ENCODE results near the gene RBM38. TPM values are rescaled to one million over a fixed set of nuclear protein-coding genes. Genes with fewer than 3 reads are reported as not detected.

RBM38 gene
- total RNA-seq, 1 donor from 2014 or later, result 33.4 TPM

DNA sequence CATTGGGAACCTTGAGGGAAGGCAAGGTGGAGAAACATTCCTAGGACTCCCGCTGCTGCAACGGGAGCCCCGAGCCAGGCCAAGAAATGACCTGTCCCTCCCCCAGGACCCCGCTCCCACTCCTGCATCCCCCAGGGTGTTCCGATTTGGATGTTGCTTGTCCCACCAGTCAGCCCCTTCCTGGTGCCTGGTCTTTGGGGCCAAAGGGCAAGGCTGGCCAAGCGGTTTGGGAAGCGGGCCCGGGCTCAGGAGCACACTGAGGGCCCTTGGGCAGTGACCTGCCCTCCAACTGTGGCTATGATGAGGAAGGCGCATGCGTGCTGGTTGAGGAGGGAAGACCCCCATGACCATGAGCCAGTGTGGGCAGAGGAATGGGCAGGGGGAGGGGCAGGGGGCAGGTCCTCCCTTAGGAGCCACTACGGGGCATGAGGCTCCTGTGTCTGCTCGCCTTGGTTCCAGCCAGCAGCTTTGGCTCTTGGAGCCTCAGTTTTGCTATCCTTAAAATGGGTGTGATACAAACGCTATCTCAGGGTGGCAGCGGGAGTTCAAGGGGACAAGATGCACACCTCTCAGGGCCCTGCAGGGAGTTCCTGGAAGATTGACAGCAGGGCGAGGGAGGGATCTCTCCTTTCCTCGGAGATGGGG, 50.4 kb downstream of the RBM38 start:
- no peak for DNase-seq (ENCODE audit: low read depth, low spot score)
- H3K27ac Mint-ChIP-seq (ENCODE audit: unreplicated experiment), result no peak overlapping the region
- TF ChIP-seq, protein P1, sequence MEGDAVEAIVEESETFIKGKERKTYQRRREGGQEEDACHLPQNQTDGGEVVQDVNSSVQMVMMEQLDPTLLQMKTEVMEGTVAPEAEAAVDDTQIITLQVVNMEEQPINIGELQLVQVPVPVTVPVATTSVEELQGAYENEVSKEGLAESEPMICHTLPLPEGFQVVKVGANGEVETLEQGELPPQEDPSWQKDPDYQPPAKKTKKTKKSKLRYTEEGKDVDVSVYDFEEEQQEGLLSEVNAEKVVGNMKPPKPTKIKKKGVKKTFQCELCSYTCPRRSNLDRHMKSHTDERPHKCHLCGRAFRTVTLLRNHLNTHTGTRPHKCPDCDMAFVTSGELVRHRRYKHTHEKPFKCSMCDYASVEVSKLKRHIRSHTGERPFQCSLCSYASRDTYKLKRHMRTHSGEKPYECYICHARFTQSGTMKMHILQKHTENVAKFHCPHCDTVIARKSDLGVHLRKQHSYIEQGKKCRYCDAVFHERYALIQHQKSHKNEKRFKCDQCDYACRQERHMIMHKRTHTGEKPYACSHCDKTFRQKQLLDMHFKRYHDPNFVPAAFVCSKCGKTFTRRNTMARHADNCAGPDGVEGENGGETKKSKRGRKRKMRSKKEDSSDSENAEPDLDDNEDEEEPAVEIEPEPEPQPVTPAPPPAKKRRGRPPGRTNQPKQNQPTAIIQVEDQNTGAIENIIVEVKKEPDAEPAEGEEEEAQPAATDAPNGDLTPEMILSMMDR (conservative IDR thresholded peaks at IDR 0.05), result no peak

DNA sequence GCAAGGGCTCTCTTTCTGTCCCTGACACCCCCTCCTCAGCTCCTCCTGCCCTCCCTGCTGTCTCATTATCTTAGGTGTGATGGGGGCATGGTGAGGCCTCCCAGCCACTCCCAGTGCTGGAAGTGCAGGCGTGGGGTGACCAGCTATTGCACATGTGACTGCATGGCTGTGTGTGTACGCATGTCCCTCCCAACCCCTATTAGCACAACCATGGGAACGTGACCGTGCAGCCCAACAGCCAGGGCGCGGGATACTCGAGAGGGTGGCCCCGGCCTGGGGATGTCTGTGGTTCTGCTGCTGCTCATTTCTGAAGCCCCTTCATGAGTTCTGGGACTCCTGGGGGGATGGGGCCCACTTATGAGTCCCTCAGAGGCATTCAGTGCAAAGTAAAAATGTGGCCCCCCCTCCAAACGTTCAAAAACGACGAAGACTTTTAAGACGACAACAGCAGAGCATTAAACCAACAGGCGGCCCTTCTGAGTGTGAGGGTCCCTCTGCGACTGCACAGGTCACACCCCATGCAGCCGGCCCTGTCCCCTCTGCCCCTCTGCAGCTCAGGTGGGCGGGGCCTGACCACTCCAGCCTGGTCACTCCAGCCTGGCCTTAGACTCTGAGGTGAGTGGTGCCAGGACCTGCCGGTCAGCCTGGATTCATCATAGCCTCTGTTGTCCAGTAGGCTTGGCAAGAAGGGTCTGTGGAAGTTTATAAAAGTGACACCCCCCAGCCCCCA, 51.1 kb downstream of the RBM38 start:
- Mint-ChIP-seq H3K4me3 (no peak overlapping the region), H3K27me3 (ENCODE audit: low read depth) (peaks cover 3% of the 10 kb centered on the region), H3K27ac (ENCODE audit: unreplicated experiment) (no peak overlapping the region), H3K9me3 (no peaks in the 10 kb centered on the region), H3K4me1 (peaks cover 6% of the 10 kb centered on the region), H3K36me3 (ENCODE audit: low read depth) (no peaks in the 10 kb centered on the region)
- DNase-seq (ENCODE audit: low read depth, low spot score), result no peak
- TF ChIP-seq, protein P1 (conservative IDR thresholded peaks at IDR 0.05), result no peak

More for the DNA sequence above, 50.4 kb downstream of the RBM38 start:
- H3K27me3 Mint-ChIP-seq (ENCODE audit: low read depth), result peaks cover 3% of the 10 kb centered on the region
- H3K36me3 Mint-ChIP-seq (ENCODE audit: low read depth), result no peaks in the 10 kb centered on the region
- H3K9me3 Mint-ChIP-seq, result no peaks in the 10 kb centered on the region
- no peak overlapping the region for H3K4me3 Mint-ChIP-seq
- H3K4me1 Mint-ChIP-seq, result peaks cover 6% of the 10 kb centered on the region

DNA sequence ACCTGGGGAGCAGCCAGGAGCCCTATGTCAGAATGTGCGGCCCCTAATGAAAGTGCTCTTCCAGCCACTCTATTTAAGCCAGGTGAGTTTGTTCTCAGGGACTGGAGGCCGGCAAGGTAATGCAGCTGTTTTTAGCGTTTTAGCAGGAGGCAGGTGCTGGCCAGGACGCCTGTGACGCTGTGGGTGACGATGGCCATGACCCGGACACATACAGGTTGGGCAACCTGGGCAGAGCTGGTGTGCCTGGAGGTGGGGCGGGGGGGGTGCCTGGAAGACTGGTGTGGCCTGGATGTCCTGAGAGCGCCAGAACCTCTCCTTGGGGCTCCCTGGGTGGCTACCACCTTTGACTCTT, 51.7 kb downstream of the RBM38 start:
- Mint-ChIP-seq H3K27ac (ENCODE audit: unreplicated experiment) (no peak overlapping the region), H3K27me3 (ENCODE audit: low read depth) (peaks cover 3% of the 10 kb centered on the region), H3K4me1 (peaks cover 6% of the 10 kb centered on the region), H3K36me3 (ENCODE audit: low read depth) (no peaks in the 10 kb centered on the region), H3K9me3 (no peaks in the 10 kb centered on the region), H3K4me3 (no peak overlapping the region)
- TF ChIP-seq, protein P1 (conservative IDR thresholded peaks at IDR 0.05), result no peak
- no peak for DNase-seq (ENCODE audit: low read depth, low spot score)

GRCh38 chr20:57443349-57444265, 52.4 kb downstream of the RBM38 start:
- peaks cover 6% of the 10 kb centered on the region for H3K4me1 Mint-ChIP-seq
- DNase-seq (ENCODE audit: low read depth, low spot score), result no peak
- no peak overlapping the region for H3K4me3 Mint-ChIP-seq
- H3K27me3 Mint-ChIP-seq (ENCODE audit: low read depth), result peaks cover 3% of the 10 kb centered on the region
- TF ChIP-seq, protein P1 (conservative IDR thresholded peaks at IDR 0.05), result no peak
- H3K36me3 Mint-ChIP-seq (ENCODE audit: low read depth), result no peaks in the 10 kb centered on the region
- H3K9me3 Mint-ChIP-seq, result no peaks in the 10 kb centered on the region
- H3K27ac Mint-ChIP-seq (ENCODE audit: unreplicated experiment), result no peak overlapping the region

GRCh38 chr20:57444394-57445048, 53.3 kb downstream of the RBM38 start:
- no peaks in the 10 kb centered on the region for H3K9me3 Mint-ChIP-seq

More at GRCh38 chr20:57444394-57445048, 53.3 kb downstream of the RBM38 start:
- Mint-ChIP-seq H3K4me3 (no peak overlapping the region), H3K4me1 (peaks cover 6% of the 10 kb centered on the region), H3K36me3 (ENCODE audit: low read depth) (no peaks in the 10 kb centered on the region), H3K27me3 (ENCODE audit: low read depth) (peaks cover 3% of the 10 kb centered on the region), H3K27ac (ENCODE audit: unreplicated experiment) (no peak overlapping the region)
- TF ChIP-seq, protein P1 (conservative IDR thresholded peaks at IDR 0.05), result no peak
- no peak for DNase-seq (ENCODE audit: low read depth, low spot score)
